Glutamatergic neuron (in vitro differentiated cells): Measurements from ENCODE around the gene SH3YL1. TPM values are rescaled to one million over a fixed set of nuclear protein-coding genes. Genes with fewer than 3 reads are reported as not detected.

Source experiments
- DNase-seq: peaks from one replicate; pipeline ENCODE4 v3.0.0; 2022
- H3K27ac Mint-ChIP-seq: one replicate; pipeline ENCODE4 v1.8.0; 2020; ENCODE audit warnings: mild to moderate bottlenecking, mixed read lengths, inconsistent platforms; ENCODE audit not compliant: unreplicated experiment
- H3K27me3 Mint-ChIP-seq: one replicate; pipeline ENCODE4 v1.8.0; 2020; ENCODE audit warnings: mild to moderate bottlenecking, moderate library complexity, mixed read lengths, inconsistent platforms; ENCODE audit not compliant: unreplicated experiment
- H3K36me3 Mint-ChIP-seq: one replicate; pipeline ENCODE4 v1.8.0; 2020; ENCODE audit warnings: mild to moderate bottlenecking, mixed read lengths, inconsistent platforms; ENCODE audit not compliant: unreplicated experiment
- H3K4me1 Mint-ChIP-seq: one replicate; pipeline ENCODE4 v1.8.0; 2020; ENCODE audit warnings: mild to moderate bottlenecking, low read depth, mixed read lengths, inconsistent platforms; ENCODE audit not compliant: unreplicated experiment
- H3K4me3 Mint-ChIP-seq: one replicate; pipeline ENCODE4 v1.8.0; 2020; ENCODE audit warnings: mild to moderate bottlenecking, mixed read lengths, inconsistent platforms; ENCODE audit not compliant: unreplicated experiment
- H3K9me3 Mint-ChIP-seq: one replicate; pipeline ENCODE4 v1.8.0; 2020; ENCODE audit warnings: mild to moderate bottlenecking, moderate library complexity, mixed read lengths, inconsistent platforms; ENCODE audit not compliant: unreplicated experiment
- total RNA-seq: library from RNA; stranded (reverse); fragmentation: NEBNext Ultra II Directional; extraction: Animal tissue kit (Norgen Biotek cat#: 25700); gene quantifications from one replicate; pipeline ENCODE4 v1.2.1, GENCODE V29; 2021; ENCODE audit not compliant: unreplicated experiment
- TF ChIP-seq, protein P1 (sequence below): fragments of 200-600 bp; sonication (generic); IDR thresholded peaks from one replicate; pipeline ENCODE4 v1.5.0; 2021; ENCODE audit not compliant: partially characterized antibody, unreplicated experiment

Gene SH3YL1
- total RNA-seq, 1 donor from 2014 or later: 21.4 TPM

DNA sequence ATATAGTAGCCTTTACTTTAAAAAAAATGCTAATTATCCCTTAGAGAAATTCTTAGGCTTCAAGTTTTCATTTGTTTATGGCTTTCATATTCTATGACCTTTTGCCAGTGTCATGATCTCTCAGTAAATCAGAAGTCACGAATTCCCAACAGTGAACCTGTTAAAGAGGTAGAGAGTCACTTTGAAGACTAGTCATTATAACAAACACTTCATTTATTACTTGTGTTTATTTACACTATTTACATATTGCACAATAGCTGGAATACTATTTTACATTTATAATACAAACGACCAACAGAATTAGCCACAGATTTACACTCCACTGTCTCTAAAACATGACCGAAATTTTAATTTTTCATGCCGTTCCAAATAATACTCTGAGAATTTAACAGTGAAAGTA lies 15.5 kb upstream of the SH3YL1 start:
- DNase-seq: no peak
- H3K4me3 Mint-ChIP-seq: no peak overlapping the region
- H3K27me3 Mint-ChIP-seq: no peaks in the 10 kb centered on the region
- H3K4me1 Mint-ChIP-seq: peaks cover 9% of the 10 kb centered on the region
- H3K9me3 Mint-ChIP-seq: no peaks in the 10 kb centered on the region
- no peak overlapping the region for H3K27ac Mint-ChIP-seq
- TF ChIP-seq, protein P1, sequence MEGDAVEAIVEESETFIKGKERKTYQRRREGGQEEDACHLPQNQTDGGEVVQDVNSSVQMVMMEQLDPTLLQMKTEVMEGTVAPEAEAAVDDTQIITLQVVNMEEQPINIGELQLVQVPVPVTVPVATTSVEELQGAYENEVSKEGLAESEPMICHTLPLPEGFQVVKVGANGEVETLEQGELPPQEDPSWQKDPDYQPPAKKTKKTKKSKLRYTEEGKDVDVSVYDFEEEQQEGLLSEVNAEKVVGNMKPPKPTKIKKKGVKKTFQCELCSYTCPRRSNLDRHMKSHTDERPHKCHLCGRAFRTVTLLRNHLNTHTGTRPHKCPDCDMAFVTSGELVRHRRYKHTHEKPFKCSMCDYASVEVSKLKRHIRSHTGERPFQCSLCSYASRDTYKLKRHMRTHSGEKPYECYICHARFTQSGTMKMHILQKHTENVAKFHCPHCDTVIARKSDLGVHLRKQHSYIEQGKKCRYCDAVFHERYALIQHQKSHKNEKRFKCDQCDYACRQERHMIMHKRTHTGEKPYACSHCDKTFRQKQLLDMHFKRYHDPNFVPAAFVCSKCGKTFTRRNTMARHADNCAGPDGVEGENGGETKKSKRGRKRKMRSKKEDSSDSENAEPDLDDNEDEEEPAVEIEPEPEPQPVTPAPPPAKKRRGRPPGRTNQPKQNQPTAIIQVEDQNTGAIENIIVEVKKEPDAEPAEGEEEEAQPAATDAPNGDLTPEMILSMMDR: no peak
- no peaks in the 10 kb centered on the region for H3K36me3 Mint-ChIP-seq

DNA sequence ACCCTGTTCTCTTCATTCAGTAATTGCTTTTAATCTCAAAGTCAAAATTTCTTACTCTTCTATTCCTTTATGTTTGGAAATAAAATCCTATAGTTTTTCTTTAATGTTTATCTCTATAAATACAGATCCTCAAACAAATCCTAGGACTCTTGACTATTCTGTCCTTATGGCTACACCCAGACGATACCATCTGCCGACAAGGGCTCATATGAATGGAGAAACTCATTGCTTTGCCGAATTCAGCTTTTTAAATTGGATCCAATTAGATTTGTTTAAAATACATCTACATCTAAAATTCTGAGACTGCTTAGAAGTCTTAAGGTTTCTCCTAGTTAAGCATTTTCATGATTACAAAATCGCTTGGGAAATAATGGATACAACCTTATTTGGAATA lies 15.1 kb upstream of the SH3YL1 start:
- Mint-ChIP-seq H3K9me3 (no peaks in the 10 kb centered on the region), H3K4me1 (peaks cover 9% of the 10 kb centered on the region), H3K27me3 (no peaks in the 10 kb centered on the region), H3K4me3 (no peak overlapping the region), H3K36me3 (no peaks in the 10 kb centered on the region), H3K27ac (no peak overlapping the region)
- no peak for DNase-seq
- TF ChIP-seq, protein P1: no peak

DNA sequence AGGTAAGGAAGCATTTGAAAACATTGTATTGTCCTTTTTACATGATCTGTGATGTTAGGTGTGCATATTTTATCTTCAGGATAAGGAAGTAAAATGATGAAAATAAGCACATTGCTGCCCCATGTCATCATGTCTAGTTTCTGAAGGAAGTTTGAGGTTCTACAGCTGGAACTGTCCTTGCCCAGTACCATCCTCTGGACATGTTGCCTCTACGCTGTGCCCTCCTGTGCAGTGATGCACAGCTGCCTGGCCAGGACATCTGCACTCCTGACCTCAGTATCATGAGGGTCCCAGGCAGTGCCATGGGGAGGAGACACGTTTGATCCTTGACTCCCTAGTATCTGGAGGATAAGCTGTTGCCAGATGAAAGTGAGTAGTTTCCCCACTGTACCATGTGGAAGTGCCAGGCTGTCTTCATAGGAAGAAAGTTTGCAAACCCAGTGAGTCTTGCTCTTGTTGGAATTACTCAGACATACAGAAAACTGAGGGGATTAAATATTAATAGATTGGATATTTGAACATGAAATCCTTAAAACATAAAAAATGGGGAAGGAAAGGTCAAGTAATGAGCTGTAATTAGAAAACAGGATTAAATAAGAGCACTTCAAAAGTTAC lies 14.6 kb upstream of the SH3YL1 start:
- Mint-ChIP-seq H3K27ac (no peak overlapping the region), H3K4me1 (peaks cover 9% of the 10 kb centered on the region), H3K4me3 (no peak overlapping the region), H3K9me3 (no peaks in the 10 kb centered on the region), H3K27me3 (no peaks in the 10 kb centered on the region), H3K36me3 (no peaks in the 10 kb centered on the region)
- DNase-seq: no peak
- TF ChIP-seq, protein P1: no peak

DNA sequence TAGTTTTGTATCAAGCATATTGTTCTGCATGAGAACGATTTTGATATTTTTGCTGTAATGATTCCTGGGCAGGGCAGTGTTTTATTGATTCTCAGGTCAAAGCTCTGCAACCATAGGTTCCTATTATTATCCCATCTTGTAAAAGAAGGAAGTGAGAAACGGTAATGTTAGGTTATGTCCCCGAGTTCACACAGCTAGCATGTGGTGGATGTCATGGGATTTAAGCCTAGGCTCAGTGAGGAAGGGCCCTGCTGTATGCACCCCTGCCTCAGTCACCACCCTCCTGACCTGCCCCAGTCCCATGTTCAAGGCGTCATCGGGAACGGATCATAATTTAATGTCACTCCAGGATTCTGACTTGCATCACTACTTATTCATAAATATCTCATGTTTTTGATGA lies 11.6 kb upstream of the SH3YL1 start:
- H3K4me3 Mint-ChIP-seq: no peak overlapping the region
- H3K9me3 Mint-ChIP-seq: no peaks in the 10 kb centered on the region
- H3K4me1 Mint-ChIP-seq: peaks cover 9% of the 10 kb centered on the region
- H3K27ac Mint-ChIP-seq: no peak overlapping the region
- TF ChIP-seq, protein P1: no peak
- DNase-seq: no peak
- H3K27me3 Mint-ChIP-seq: no peaks in the 10 kb centered on the region
- H3K36me3 Mint-ChIP-seq: no peaks in the 10 kb centered on the region

DNA sequence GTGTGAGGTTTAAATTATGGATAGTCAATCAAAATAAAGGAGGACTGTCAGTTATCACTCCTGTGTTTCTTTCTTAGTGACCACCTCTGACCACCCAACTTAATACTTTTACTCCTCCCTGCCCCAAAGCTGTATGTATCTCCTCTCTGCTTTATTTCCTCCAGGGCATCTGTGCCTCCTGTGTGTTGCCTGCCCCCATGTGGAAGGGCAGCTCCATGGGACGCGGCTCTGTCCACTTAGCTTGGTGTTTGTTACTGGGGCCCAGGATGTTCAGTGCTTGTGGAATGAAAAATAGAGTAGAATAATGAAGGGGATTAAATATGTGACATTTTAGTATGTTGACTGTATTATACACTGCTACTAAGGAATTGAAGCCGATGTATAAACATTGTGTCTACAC lies 10.7 kb upstream of the SH3YL1 start:
- no peak for DNase-seq
- H3K4me1 Mint-ChIP-seq: peaks cover 8% of the 10 kb centered on the region
- H3K36me3 Mint-ChIP-seq: no peaks in the 10 kb centered on the region
- H3K9me3 Mint-ChIP-seq: no peaks in the 10 kb centered on the region
- no peak overlapping the region for H3K27ac Mint-ChIP-seq
- H3K4me3 Mint-ChIP-seq: no peak overlapping the region
- H3K27me3 Mint-ChIP-seq: no peaks in the 10 kb centered on the region
- TF ChIP-seq, protein P1: no peak
